ENCODE measurements around the gene VIM.
"Not testable (repeated sequence)": the region's sequence is repeated elsewhere in the genome, so short reads cannot be mapped to it uniquely, and the experiment has no call there.

The VIM gene

GRCh38 chr10:17233286-17233991 lies 5.4 kb downstream of the VIM start:
- no peak for DNase-seq

- no peak for DNase-seq
Measured at GRCh38 chr10:17234431-17234945, 6.4 kb downstream of the VIM start.

- DNase-seq, result no peak
Measured at GRCh38 chr10:17235136-17235535, 7.1 kb downstream of the VIM start.

- no peak for DNase-seq
Measured at GRCh38 chr10:17236468-17237148, 8.6 kb downstream of the VIM start.

- DNase-seq, result no peak
Measured at GRCh38 chr10:17237149-17237527, 9.1 kb downstream of the VIM start.

- no peak for DNase-seq
Measured at GRCh38 chr10:17237915-17238444, 9.9 kb downstream of the VIM start.

- DNase-seq, result no peak
Measured at GRCh38 chr10:17238445-17239291, 10.6 kb downstream of the VIM start.

GRCh38 chr10:17239345-17240085 lies 11.5 kb downstream of the VIM start:
- no peak for DNase-seq

- DNase-seq, result no peak
Measured at GRCh38 chr10:17240096-17240495, 12.1 kb downstream of the VIM start.

- no peak for DNase-seq
Measured at GRCh38 chr10:17240616-17241015, 12.6 kb downstream of the VIM start.

GRCh38 chr10:17241611-17242333 lies 13.7 kb downstream of the VIM start:
- no peak for DNase-seq

- no peak for DNase-seq
Measured at GRCh38 chr10:17244700-17245365, 16.8 kb downstream of the VIM start.

- DNase-seq, result no peak
Measured at GRCh38 chr10:17247210-17247609, 19.2 kb downstream of the VIM start.

GRCh38 chr10:17248964-17249363 lies 20.9 kb downstream of the VIM start:
- no peak for DNase-seq

GRCh38 chr10:17249820-17250219 lies 21.8 kb downstream of the VIM start:
- no peak for DNase-seq

- no peak for DNase-seq
Measured at GRCh38 chr10:17250736-17251135, 22.7 kb downstream of the VIM start.

- DNase-seq, result not testable (repeated sequence)
Measured at GRCh38 chr10:17254543-17255050, 26.6 kb downstream of the VIM start.

- no peak for DNase-seq
Measured at GRCh38 chr10:17255512-17255911, 27.5 kb downstream of the VIM start.

- DNase-seq, result no peak
Measured at GRCh38 chr10:17256051-17256450, 28.0 kb downstream of the VIM start.

GRCh38 chr10:17256627-17257026 lies 28.6 kb downstream of the VIM start:
- no peak for DNase-seq
